Trophoblast cell (in vitro differentiated cells and primary cell): ENCODE data around the gene LRRC74B.

Experiments
- DNase-seq, 2 donors: peaks; one replicate each; pipeline ENCODE4 v3.0.0-alpha.2; 2016
- H2AFZ ChIP-seq: 2 replicates; pipeline ENCODE4 v1.6.1; 2013; ENCODE audit warnings: low read length, moderate library complexity, mild to moderate bottlenecking; ENCODE audit not compliant: insufficient read depth, poor library complexity
- H2AK5ac ChIP-seq: 2 replicates; pipeline ENCODE4 v1.6.1; 2013; ENCODE audit warnings: mild to moderate bottlenecking, low read length
- H2BK120ac ChIP-seq: 2 replicates; pipeline ENCODE4 v1.6.1; 2013; ENCODE audit warnings: low read length, mild to moderate bottlenecking, moderate library complexity; ENCODE audit not compliant: insufficient read depth, poor library complexity
- H2BK12ac ChIP-seq: 2 replicates; pipeline ENCODE4 v1.6.1; 2013; ENCODE audit warnings: mild to moderate bottlenecking, low read length, moderate library complexity
- H2BK5ac ChIP-seq: 2 replicates; pipeline ENCODE4 v1.6.1; 2013; ENCODE audit warnings: low read length, low read depth, moderate library complexity, mild to moderate bottlenecking; ENCODE audit not compliant: poor library complexity
- H3K14ac ChIP-seq: 2 replicates; pipeline ENCODE4 v1.6.1; 2013; ENCODE audit warnings: mild to moderate bottlenecking, low read length
- H3K18ac ChIP-seq: 2 replicates; pipeline ENCODE4 v1.6.1; 2013; ENCODE audit warnings: mild to moderate bottlenecking, low read length
- H3K23ac ChIP-seq: 2 replicates; pipeline ENCODE4 v1.6.1; 2013; ENCODE audit warnings: low read length
- H3K27ac ChIP-seq: 2 replicates; pipeline ENCODE4 v1.5.1; 2013; ENCODE audit warnings: low read depth, mild to moderate bottlenecking, inconsistent platforms, low read length, moderate library complexity
- H3K27me3 ChIP-seq: 2 replicates; pipeline ENCODE4 v1.6.1; 2013; ENCODE audit warnings: inconsistent platforms, mild to moderate bottlenecking, low read length, moderate library complexity; ENCODE audit not compliant: insufficient read depth
- H3K36me3 ChIP-seq, 2 experiments: 1 replicate in 1 of 2; 2 replicates in 1 of 2; pipeline ENCODE4 v1.6.1; 2013; ENCODE audit warnings: low read length in 2 of 2, mild to moderate bottlenecking in 2 of 2, moderate library complexity in 1 of 2; ENCODE audit not compliant: insufficient read depth in 2 of 2, control insufficient read depth in 1 of 2
- H3K4ac ChIP-seq: 2 replicates; pipeline ENCODE4 v1.6.1; 2013; ENCODE audit warnings: low read depth, mild to moderate bottlenecking, low read length, moderate library complexity
- H3K4me1 ChIP-seq, 2 experiments: 1 replicate in 1 of 2; 2 replicates in 1 of 2; pipeline ENCODE4 v1.6.1; 2013; ENCODE audit warnings: low read length in 2 of 2, mild to moderate bottlenecking in 2 of 2, moderate library complexity in 1 of 2; ENCODE audit not compliant: insufficient read depth in 2 of 2, control insufficient read depth in 1 of 2
- H3K4me2 ChIP-seq: 2 replicates; pipeline ENCODE4 v1.6.1; 2013; ENCODE audit warnings: inconsistent platforms, mild to moderate bottlenecking, low read length, moderate library complexity
- H3K4me3 ChIP-seq: 2 replicates; pipeline ENCODE4 v1.5.1; 2013; ENCODE audit warnings: mild to moderate bottlenecking, low read depth, low read length, inconsistent platforms
- H3K79me1 ChIP-seq: one replicate; pipeline ENCODE4 v1.6.1; 2013; ENCODE audit warnings: low read length
- H3K79me2 ChIP-seq: 2 replicates; pipeline ENCODE4 v1.6.1; 2013; ENCODE audit warnings: low read length, mild to moderate bottlenecking; ENCODE audit not compliant: control insufficient read depth, insufficient read depth, poor library complexity
- H3K9ac ChIP-seq: 2 replicates; pipeline ENCODE4 v1.6.1; 2013; ENCODE audit warnings: mild to moderate bottlenecking, low read length
- H3K9me3 ChIP-seq: 2 replicates; pipeline ENCODE4 v1.6.1; 2013; ENCODE audit warnings: low read depth, mild to moderate bottlenecking, control low read depth, inconsistent platforms, low read length; ENCODE audit not compliant: insufficient read depth
- H4K12ac ChIP-seq: 2 replicates; pipeline ENCODE4 v1.6.1; 2013; ENCODE audit warnings: low read depth, mild to moderate bottlenecking, low read length, moderate library complexity
- H4K8ac ChIP-seq: 2 replicates; pipeline ENCODE4 v1.6.1; 2013; ENCODE audit warnings: low read depth, mild to moderate bottlenecking, low read length, moderate library complexity
- H4K91ac ChIP-seq: one replicate; pipeline ENCODE4 v1.6.1; 2013; ENCODE audit warnings: low read depth, mild to moderate bottlenecking, low read length, moderate library complexity
- WGBS: extraction: QIAGEN DNeasy Blood & Tissue Kit; methylation state at CpG from one replicate; pipeline ENCODE4 v1.1.7; 2013; ENCODE audit warnings: missing lambda C conversion rate; ENCODE audit not compliant: insufficient read length, insufficient coverage; ENCODE audit errors: extremely low coverage; 5-methylcytosine and 5-hydroxymethylcytosine counted together

Gene LRRC74B

GRCh38 chr22:21014202-21014725 is 31.5 kb upstream of the LRRC74B start:
- peak overlapping the region; percentile 79 for H3K4me2 ChIP-seq
- H3K4me1 ChIP-seq: peaks cover 15 to 18% of the 10 kb centered on the region in 2 experiments
- peak; percentile 98 to 99 for DNase-seq
- no peak overlapping the region for H4K12ac ChIP-seq
- no peak overlapping the region for H3K23ac ChIP-seq
- no peaks in the 10 kb centered on the region for H3K36me3 ChIP-seq
- H2AFZ ChIP-seq: peak overlapping the region; percentile 7
- no CpG with 5 or more reads among the region's 40 CpGs for WGBS
- H3K4ac ChIP-seq: no peak overlapping the region
- H3K9ac ChIP-seq: no peak overlapping the region
- H3K9me3 ChIP-seq: no peaks in the 10 kb centered on the region
- H2AK5ac ChIP-seq: no peak overlapping the region
- H3K79me2 ChIP-seq: no peaks in the 10 kb centered on the region
- no peak overlapping the region for H3K18ac ChIP-seq
- H3K79me1 ChIP-seq: peaks cover 3% of the 10 kb centered on the region
- peak overlapping the region; percentile 43 for H3K27ac ChIP-seq
- no peak overlapping the region for H2BK120ac ChIP-seq
- H3K27me3 ChIP-seq: no peaks in the 10 kb centered on the region
- no peak overlapping the region for H4K8ac ChIP-seq
- peak overlapping the region; percentile 48 for H3K4me3 ChIP-seq
- no peak overlapping the region for H2BK12ac ChIP-seq
- H4K91ac ChIP-seq: no peak overlapping the region
- no peak overlapping the region for H2BK5ac ChIP-seq
- no peak overlapping the region for H3K14ac ChIP-seq

- Histone ChIP-seq H3K4ac (no peak within 1 kb of the TSS), H3K4me3 (peak within 1 kb of the TSS; percentile 48), H3K23ac (no peak within 1 kb of the TSS), H2BK12ac (peak within 1 kb of the TSS; percentile 20), H2BK5ac (peak within 1 kb of the TSS; percentile 17), H3K27me3 (no peaks in the 10 kb centered on the region), H3K9ac (no peak within 1 kb of the TSS), H3K79me1 (peaks cover 3% of the 10 kb centered on the region), H2AFZ (peak within 1 kb of the TSS; percentile 7), H3K36me3 (no peaks in the 10 kb centered on the region), H3K4me2 (peak within 1 kb of the TSS; percentile 79), H2AK5ac (no peak within 1 kb of the TSS), H4K12ac (no peak within 1 kb of the TSS), H3K27ac (peak within 1 kb of the TSS; percentile 44), H3K18ac (peak within 1 kb of the TSS; percentile 12), H4K8ac (peak within 1 kb of the TSS; percentile 25), H3K79me2 (no peaks in the 10 kb centered on the region), H4K91ac (peak within 1 kb of the TSS; percentile 49), H3K9me3 (no peaks in the 10 kb centered on the region), H2BK120ac (peak within 1 kb of the TSS; percentile 36), H3K14ac (peak within 1 kb of the TSS; percentile 23), H3K4me1 (peaks cover 15 to 18% of the 10 kb centered on the region in 2 experiments)
- DNase-seq: peak; percentile 75 to 89
- no CpG with 5 or more reads among the region's 12 CpGs for WGBS
Measured at GRCh38 chr22:21014726-21015465, 30.9 kb upstream of the LRRC74B start, which contains the start of gene P2RX6. P2RX6 (plus strand) TSS chr22:21015165; CDS start chr22:21015175, 10 bp downstream.

DNA sequence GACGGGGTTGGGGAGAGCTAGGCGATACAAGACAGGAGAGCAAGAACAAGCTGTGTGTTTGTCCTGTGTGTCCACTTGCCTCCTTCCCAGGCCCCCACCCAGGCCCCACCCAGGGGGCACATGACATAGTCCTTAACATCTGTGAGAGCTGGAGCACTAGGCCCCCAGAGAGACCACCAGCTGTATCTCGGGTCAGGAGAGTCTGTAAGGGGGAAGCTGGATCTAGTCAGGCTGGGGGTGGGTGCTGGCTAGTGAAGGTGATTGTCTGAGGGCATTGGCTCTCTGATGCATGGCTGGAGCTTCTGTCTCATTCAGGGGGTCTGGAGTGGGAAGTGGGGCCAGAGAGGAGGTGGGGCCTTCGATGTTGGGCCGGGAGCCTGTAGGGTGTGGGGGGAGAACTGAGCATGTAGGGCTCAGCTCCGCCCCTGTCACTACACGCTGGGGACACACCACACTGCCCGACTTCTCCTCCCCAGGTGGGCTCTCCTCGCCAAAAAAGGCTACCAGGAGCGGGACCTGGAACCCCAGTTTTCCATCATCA is 30.2 kb upstream of the LRRC74B start:
- H4K8ac ChIP-seq: no peak overlapping the region
- no peaks in the 10 kb centered on the region for H3K27me3 ChIP-seq
- H3K79me2 ChIP-seq: no peaks in the 10 kb centered on the region
- H2BK120ac ChIP-seq: no peak overlapping the region
- H3K4me2 ChIP-seq: no peak overlapping the region
- no peak overlapping the region for H3K23ac ChIP-seq
- no peak overlapping the region for H4K12ac ChIP-seq
- no peak overlapping the region for H2AFZ ChIP-seq
- no CpG with 5 or more reads among the region's 10 CpGs for WGBS
- H3K4me1 ChIP-seq: peaks cover 15 to 18% of the 10 kb centered on the region in 2 experiments
- H3K14ac ChIP-seq: no peak overlapping the region
- no peak overlapping the region for H2BK5ac ChIP-seq
- H3K18ac ChIP-seq: peak overlapping the region; percentile 4
- H3K27ac ChIP-seq: no peak overlapping the region
- H3K9ac ChIP-seq: no peak overlapping the region
- H3K4me3 ChIP-seq: no peak overlapping the region
- H3K4ac ChIP-seq: no peak overlapping the region
- peak overlapping the region; percentile 15 for H4K91ac ChIP-seq
- no peaks in the 10 kb centered on the region for H3K36me3 ChIP-seq
- no peak for DNase-seq
- H2AK5ac ChIP-seq: no peak overlapping the region
- peak overlapping the region; percentile 20 for H2BK12ac ChIP-seq
- no peaks in the 10 kb centered on the region for H3K9me3 ChIP-seq
- peaks cover 3% of the 10 kb centered on the region for H3K79me1 ChIP-seq

GRCh38 chr22:21016644-21017420 is 28.9 kb upstream of the LRRC74B start:
- Histone ChIP-seq H3K23ac (no peak overlapping the region), H2BK12ac (no peak overlapping the region), H3K9ac (no peak overlapping the region), H3K4me3 (peak overlapping the region; percentile 4), H3K14ac (no peak overlapping the region), H3K27ac (no peak overlapping the region), H3K36me3 (no peaks in the 10 kb centered on the region), H3K9me3 (no peaks in the 10 kb centered on the region), H3K18ac (no peak overlapping the region), H3K4me2 (no peak overlapping the region), H3K79me2 (no peaks in the 10 kb centered on the region), H3K79me1 (peaks cover 3% of the 10 kb centered on the region), H2BK5ac (no peak overlapping the region), H4K12ac (no peak overlapping the region), H3K27me3 (no peaks in the 10 kb centered on the region), H2AFZ (no peak overlapping the region), H3K4ac (no peak overlapping the region), H3K4me1 (peaks cover 15 to 18% of the 10 kb centered on the region in 2 experiments), H4K8ac (no peak overlapping the region), H4K91ac (no peak overlapping the region), H2AK5ac (no peak overlapping the region), H2BK120ac (no peak overlapping the region)
- whole genome bisulfite sequencing: no CpG with 5 or more reads among the region's 13 CpGs
- DNase-seq: peak; percentile 49 to 68
